Lung (tissue), 12 donors: ENCODE data around the gene SMYD1. TPM values are rescaled to one million over a fixed set of nuclear protein-coding genes. Genes with fewer than 3 reads are reported as not detected.

Experiments used
- ATAC-seq: fragments of 200-7000 bp; cut with Tn5 transposase; one replicate; pipeline ENCODE4 v1.9.1; 2020; ENCODE audit warnings: moderate number of reproducible peaks; ENCODE audit not compliant: insufficient read depth, low FRiP score
- DNase-seq, 3 donors: peaks; one replicate each; pipeline ENCODE4 v3.0.0-alpha.2; 2013 to 2017
- H3K27ac ChIP-seq, 2 donors: one replicate each; pipeline ENCODE4 v1.5.1; 2013; ENCODE audit warnings: mild to moderate bottlenecking in 2 of 2, moderate library complexity in 2 of 2, control low read depth in 1 of 2, inconsistent platforms in 1 of 2, low read depth in 1 of 2, low read length in 1 of 2
- H3K27me3 ChIP-seq, 3 donors: one replicate each; pipeline ENCODE4 v1.5.1; 2013; ENCODE audit warnings: low read length in 2 of 3; ENCODE audit not compliant: control insufficient read depth in 3 of 3, insufficient read depth in 3 of 3
- H3K36me3 ChIP-seq, 4 donors: one replicate each; pipeline ENCODE4 v1.5.1; 2013; ENCODE audit warnings: low read length in 4 of 4, mild to moderate bottlenecking in 1 of 4, moderate library complexity in 1 of 4; ENCODE audit not compliant: control insufficient read depth in 4 of 4, insufficient read depth in 4 of 4
- H3K4me1 ChIP-seq, 5 donors: one replicate each; pipeline ENCODE4 v1.5.1; 2013; ENCODE audit warnings: low read length in 5 of 5, mild to moderate bottlenecking in 2 of 5, moderate library complexity in 1 of 5; ENCODE audit not compliant: control insufficient read depth in 5 of 5, insufficient read depth in 5 of 5
- H3K4me3 ChIP-seq: one replicate; pipeline ENCODE4 v1.5.1; 2013; ENCODE audit warnings: mild to moderate bottlenecking, control low read depth, moderate library complexity
- H3K9ac ChIP-seq, 2 donors: one replicate each; pipeline ENCODE4 v1.5.1; 2013; ENCODE audit warnings: low read length in 2 of 2, control low read depth in 1 of 2; ENCODE audit not compliant: insufficient read depth in 1 of 2
- H3K9me3 ChIP-seq, 4 donors: one replicate each; pipeline ENCODE4 v1.5.1; 2013; ENCODE audit warnings: low read length in 3 of 4, mild to moderate bottlenecking in 1 of 4, moderate library complexity in 1 of 4; ENCODE audit not compliant: control insufficient read depth in 4 of 4, insufficient read depth in 3 of 4
- WGBS, 2 donors: extraction: QIAGEN DNeasy Blood & Tissue Kit; methylation state at CpG; one replicate each; pipeline ENCODE4 v1.1.7; 2013; 5-methylcytosine and 5-hydroxymethylcytosine counted together
- polyA plus RNA-seq, 2 donors: library from polyadenylated mRNA; stranded (reverse); fragments of 200-250 nt; gene quantifications; one replicate each; pipeline ENCODE4 v1.2.1, GENCODE V29; 2013
- total RNA-seq, 2 donors: library from RNA; depleted of rRNA in 1 of 2; stranded (reverse); fragments of >200 nt in 1 of 2; gene quantifications; one replicate each; pipeline ENCODE4 v1.2.1, GENCODE V29; 2014 to 2021
- TF ChIP-seq, protein P1 (sequence below): IDR thresholded peaks from 2 replicates; pipeline ENCODE4 v1.5.1; 2012; ENCODE audit warnings: mild to moderate bottlenecking; ENCODE audit errors: control extremely low read depth, extremely low read depth
- donor health status: control.
- donor health status: control.
- donor health status: Bipolar disorder and iron deficiency.
- donor health status: healthy.
- donor health status: DM: yes; HTN: yes; CAD: no.

The SMYD1 gene
- total and polyA plus RNA-seq, 4 donors = 0.20 TPM; not detected in 3

DNA sequence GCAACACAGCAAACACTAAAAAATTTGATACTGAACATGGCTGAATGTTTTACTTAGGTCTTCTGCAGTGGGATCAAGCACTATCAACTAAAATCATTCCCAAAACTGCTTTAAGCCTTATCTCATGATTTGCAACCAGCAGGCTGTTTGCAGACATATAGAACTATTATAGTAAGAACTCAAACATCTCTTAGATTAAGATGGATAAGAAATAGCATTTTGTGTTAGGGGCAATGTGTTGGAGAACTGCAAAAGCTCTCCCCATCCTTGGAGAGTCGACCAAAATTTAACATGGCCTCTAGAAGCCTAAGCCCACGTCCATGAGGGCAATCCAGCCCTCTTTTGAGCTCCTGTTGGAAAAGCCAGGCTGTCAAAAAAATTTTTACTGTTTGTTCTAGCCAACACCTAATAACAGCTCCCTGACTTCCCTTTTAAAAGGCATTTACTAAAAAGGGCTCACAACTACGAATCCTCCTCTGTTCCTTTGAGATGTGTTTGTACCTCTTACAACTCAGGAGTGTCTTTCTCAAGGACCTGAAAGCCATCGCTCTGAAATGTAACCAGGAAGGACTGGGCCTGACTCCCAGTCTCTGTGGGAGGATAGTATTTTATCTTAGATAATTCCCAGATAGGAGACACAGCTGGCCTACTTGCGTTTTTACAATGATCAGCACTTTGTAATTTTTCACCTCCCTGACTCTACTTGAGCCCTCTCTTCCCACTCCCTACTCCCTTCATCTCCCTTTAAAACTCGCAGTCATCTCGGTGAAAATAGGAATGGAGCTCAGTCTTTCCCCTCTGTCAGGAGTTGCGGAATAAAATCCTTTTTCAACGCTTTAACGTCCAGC is 13.5 kb upstream of the SMYD1 start:
- 40 to 44% methylated on average over 10 of the region's 10 CpGs for WGBS, 2 donors
- Histone ChIP-seq H3K27me3 (no peaks in the 10 kb centered on the region), H3K9ac (peak overlapping the region; percentile 88), H3K4me1 (peaks cover 7 to 47% (median 13%) of the 10 kb centered on the region in 5 donors), H3K27ac (peak overlapping the region; percentile 99), H3K9me3 (no peaks in the 10 kb centered on the region), H3K36me3 (peaks cover 0 to 2% (median 1%) of the 10 kb centered on the region in 4 donors), H3K4me3 (peak overlapping the region; percentile 79)
- ATAC-seq = no peak
- TF ChIP-seq, protein P1, sequence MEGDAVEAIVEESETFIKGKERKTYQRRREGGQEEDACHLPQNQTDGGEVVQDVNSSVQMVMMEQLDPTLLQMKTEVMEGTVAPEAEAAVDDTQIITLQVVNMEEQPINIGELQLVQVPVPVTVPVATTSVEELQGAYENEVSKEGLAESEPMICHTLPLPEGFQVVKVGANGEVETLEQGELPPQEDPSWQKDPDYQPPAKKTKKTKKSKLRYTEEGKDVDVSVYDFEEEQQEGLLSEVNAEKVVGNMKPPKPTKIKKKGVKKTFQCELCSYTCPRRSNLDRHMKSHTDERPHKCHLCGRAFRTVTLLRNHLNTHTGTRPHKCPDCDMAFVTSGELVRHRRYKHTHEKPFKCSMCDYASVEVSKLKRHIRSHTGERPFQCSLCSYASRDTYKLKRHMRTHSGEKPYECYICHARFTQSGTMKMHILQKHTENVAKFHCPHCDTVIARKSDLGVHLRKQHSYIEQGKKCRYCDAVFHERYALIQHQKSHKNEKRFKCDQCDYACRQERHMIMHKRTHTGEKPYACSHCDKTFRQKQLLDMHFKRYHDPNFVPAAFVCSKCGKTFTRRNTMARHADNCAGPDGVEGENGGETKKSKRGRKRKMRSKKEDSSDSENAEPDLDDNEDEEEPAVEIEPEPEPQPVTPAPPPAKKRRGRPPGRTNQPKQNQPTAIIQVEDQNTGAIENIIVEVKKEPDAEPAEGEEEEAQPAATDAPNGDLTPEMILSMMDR = no peak
- DNase-seq = peak in 2 of 3 donors; percentile 8 to 14

DNA sequence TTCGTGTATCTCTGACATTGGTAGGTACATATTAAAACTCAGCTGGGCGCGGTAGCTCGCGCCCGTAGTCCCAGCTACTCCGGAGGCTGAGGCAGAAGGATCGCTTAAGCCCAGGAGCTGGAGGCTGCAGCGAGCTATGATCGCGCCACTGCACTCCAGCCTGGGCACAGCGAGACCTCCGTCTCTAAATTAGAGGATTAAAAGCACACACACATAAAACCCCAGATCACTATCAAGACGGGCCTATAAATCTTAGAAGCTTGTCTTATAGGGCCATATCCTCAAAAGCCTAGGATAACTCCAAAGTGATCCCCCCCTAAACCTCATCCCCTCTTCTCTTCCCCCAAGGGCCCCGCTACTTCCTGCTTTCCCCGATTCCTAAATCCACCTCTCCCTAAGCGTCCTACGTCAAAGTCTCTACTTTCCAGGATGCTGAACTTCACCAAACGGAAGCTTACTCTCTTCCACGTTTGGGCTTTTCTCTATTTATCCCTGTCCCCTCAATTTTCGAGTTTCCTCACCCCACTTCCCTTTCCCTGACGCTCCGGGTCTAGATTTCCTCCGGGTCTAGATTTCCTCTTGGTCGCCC is 12.7 kb upstream of the SMYD1 start:
- H3K9ac ChIP-seq = peak overlapping the region; percentile 88
- H3K4me1 ChIP-seq = peaks cover 7 to 42% (median 13%) of the 10 kb centered on the region in 5 donors
- peak overlapping the region; percentile 99 for H3K27ac ChIP-seq
- no peaks in the 10 kb centered on the region for H3K9me3 ChIP-seq
- 24% methylated on average over 25 of the region's 25 CpGs for WGBS, 2 donors
- peak overlapping the region; percentile 79 for H3K4me3 ChIP-seq
- no peaks in the 10 kb centered on the region for H3K36me3 ChIP-seq
- peak; percentile 5 for ATAC-seq
- DNase-seq = peak in 2 of 3 donors; percentile 59 to 63
- TF ChIP-seq, protein P1 = no peak
- no peaks in the 10 kb centered on the region for H3K27me3 ChIP-seq

DNA sequence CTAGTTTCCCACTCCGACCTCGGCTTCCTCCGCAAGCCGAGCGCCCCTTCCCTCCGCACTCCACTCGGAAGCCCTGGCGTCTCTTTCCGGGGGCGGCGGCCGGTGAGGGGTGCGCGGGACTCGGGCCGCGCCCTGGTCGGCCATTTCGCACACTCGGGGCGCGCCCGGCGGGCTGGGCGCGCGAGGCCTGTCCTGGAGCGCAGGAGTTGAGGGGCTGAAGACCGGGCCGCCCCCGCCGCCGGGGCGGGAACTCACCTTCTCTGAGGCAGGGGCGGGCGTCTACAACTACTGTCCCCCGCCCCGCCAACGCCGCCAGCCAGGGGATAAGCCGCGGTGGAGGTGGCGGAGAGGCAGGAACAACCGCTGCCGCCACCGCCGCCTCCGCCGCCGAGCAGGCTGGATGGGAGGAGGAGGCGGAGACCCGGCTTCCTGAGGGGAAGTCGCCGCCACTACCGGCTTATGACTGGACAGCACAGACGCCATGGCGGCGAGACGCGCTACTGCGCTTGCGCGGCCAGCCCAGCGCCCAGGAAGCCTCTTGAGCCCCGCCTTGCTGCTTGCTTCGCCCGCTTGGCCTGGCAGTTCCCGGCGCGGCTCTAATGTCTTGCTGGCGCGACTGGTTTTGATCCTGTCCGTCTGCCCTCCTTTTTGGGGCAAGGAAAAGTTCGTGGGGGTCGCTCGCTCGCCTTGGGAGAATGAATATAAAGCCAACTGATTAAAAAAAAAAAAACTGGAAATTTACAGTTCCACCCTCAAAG is 12.1 kb upstream of the SMYD1 start, which contains the start of gene KRCC1:
KRCC1 (minus strand) TSS at position 413 of the 758 bp plus-strand sequence. CDS start 27,220 bp downstream, outside the sequence.
- peak; percentile 95 for ATAC-seq
- Histone ChIP-seq H3K27me3 (no peaks in the 10 kb centered on the region), H3K9ac (peak within 1 kb of the TSS; percentile 88), H3K27ac (peak within 1 kb of the TSS; percentile 99), H3K36me3 (no peaks in the 10 kb centered on the region), H3K9me3 (no peaks in the 10 kb centered on the region), H3K4me1 (peaks cover 5 to 37% (median 13%) of the 10 kb centered on the region in 5 donors), H3K4me3 (peak within 1 kb of the TSS; percentile 79)
- DNase-seq = peak; percentile 96 to 99 (median 96)
- TF ChIP-seq, protein P1 = no peak
- WGBS, 2 donors = 0% methylated on average over 58 to 77 of the region's 77 CpGs
